Heart left ventricle (tissue), 13 donors: ENCODE data around the gene TALDO1.

Experiments
- POLR2A ChIP-seq, 2 donors: fragments of 450-650 bp; IDR thresholded peaks; one replicate each; pipeline ENCODE4 v1.6.1; 2017; ENCODE audit warnings: antibody characterized with exemption in 2 of 2, mild to moderate bottlenecking in 2 of 2, moderate library complexity in 2 of 2
- TF ChIP-seq, protein P1 (sequence below), 12 donors: fragments of 200-600 bp; sonication (generic) in 4 of 12; IDR thresholded peaks; one replicate each; pipeline versions ENCODE4 v1.5.0 to v1.8.0; 2018 to 2022; ENCODE audit warnings: antibody characterized with exemption in 12 of 12, mild to moderate bottlenecking in 5 of 12
- donor health status: ischemic (EF 13 %, LVEDD 7.1; RV severe dilation, severe dysfunction).
- donor health status: DM: no; HTN: yes; CAD: no.
- donor health status: DM: no; HTN: no; CAD: no.
- donor health status: ischemic (EF 25% LVEDD 6.9; RV normal size, moderate dysfunction).
- donor health status: ischemic (EF 25% LVEDD 5.7; RV mildly dilated, moderate dysfunction).
- donor health status: ischemic (EF 35%, LVEDD 5.7; RV mildly dilated, moderate dysfunction).
- donor health status: nonischemic (EF 11% LVEDD 7.7; RV severe dilation, severe dysfunction).
- donor health status: DM: yes; HTN: yes; CAD: no.
- donor health status: PGD.
- donor health status: ischemic (EF 29% LVEDD 5.4; RV normal size, mild dysfunction).
- donor health status: nonischemic (EF 23%, LVEDD 6.1; RV moderate dilation, normal function).

- TF ChIP-seq, protein P1, sequence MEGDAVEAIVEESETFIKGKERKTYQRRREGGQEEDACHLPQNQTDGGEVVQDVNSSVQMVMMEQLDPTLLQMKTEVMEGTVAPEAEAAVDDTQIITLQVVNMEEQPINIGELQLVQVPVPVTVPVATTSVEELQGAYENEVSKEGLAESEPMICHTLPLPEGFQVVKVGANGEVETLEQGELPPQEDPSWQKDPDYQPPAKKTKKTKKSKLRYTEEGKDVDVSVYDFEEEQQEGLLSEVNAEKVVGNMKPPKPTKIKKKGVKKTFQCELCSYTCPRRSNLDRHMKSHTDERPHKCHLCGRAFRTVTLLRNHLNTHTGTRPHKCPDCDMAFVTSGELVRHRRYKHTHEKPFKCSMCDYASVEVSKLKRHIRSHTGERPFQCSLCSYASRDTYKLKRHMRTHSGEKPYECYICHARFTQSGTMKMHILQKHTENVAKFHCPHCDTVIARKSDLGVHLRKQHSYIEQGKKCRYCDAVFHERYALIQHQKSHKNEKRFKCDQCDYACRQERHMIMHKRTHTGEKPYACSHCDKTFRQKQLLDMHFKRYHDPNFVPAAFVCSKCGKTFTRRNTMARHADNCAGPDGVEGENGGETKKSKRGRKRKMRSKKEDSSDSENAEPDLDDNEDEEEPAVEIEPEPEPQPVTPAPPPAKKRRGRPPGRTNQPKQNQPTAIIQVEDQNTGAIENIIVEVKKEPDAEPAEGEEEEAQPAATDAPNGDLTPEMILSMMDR (IDR thresholded peaks at IDR 0.05): no peak
- TF ChIP-seq POLR2A (IDR thresholded peaks at IDR 0.05): no peak
These were observed 56.7 kb downstream of the TALDO1 start for GRCh38 chr11:803770-804598.
